Epithelial cell of prostate (primary cell): ENCODE data around the gene SEMA4D.

ENCODE experiments used
- DNase-seq: peaks from one replicate; pipeline ENCODE4 v3.0.0-alpha.2; 2011; ENCODE audit warnings: low read depth, low spot score
- H3K27ac ChIP-seq: fragments of 450-650 bp; 2 replicates; pipeline ENCODE4 v1.5.1; 2017; ENCODE audit warnings: mild to moderate bottlenecking

The SEMA4D gene

GRCh38 chr9:89505048-89505447 is 7.1 kb upstream of the SEMA4D start:
- no peak for DNase-seq
- H3K27ac ChIP-seq: no peak overlapping the region

GRCh38 chr9:89502671-89503070 is 4.8 kb upstream of the SEMA4D start:
- H3K27ac ChIP-seq: no peak overlapping the region
- DNase-seq: no peak

GRCh38 chr9:89502038-89502601 is 4.2 kb upstream of the SEMA4D start:
- DNase-seq: no peak

GRCh38 chr9:89501311-89501898 is 3.5 kb upstream of the SEMA4D start:
- no peak for DNase-seq
- no peak overlapping the region for H3K27ac ChIP-seq

More at GRCh38 chr9:89502038-89502601, 4.2 kb upstream of the SEMA4D start:
- no peak overlapping the region for H3K27ac ChIP-seq

- DNase-seq: no peak
- no peak overlapping the region for H3K27ac ChIP-seq
Measured at GRCh38 chr9:89500008-89500407, 2.1 kb upstream of the SEMA4D start.

- DNase-seq: no peak
- no peak overlapping the region for H3K27ac ChIP-seq
Measured at GRCh38 chr9:89498852-89499480, 1.1 kb upstream of the SEMA4D start.

- no peak overlapping the region for H3K27ac ChIP-seq
- DNase-seq: no peak
Measured at GRCh38 chr9:89497257-89497963, 503 bp downstream of the SEMA4D start.

GRCh38 chr9:89496645-89497256 is 1.2 kb downstream of the SEMA4D start:
- H3K27ac ChIP-seq: no peak overlapping the region
- DNase-seq: no peak

GRCh38 chr9:89495824-89496560 is 1.9 kb downstream of the SEMA4D start:
- no peak overlapping the region for H3K27ac ChIP-seq

GRCh38 chr9:89494199-89494598 is 3.7 kb downstream of the SEMA4D start:
- DNase-seq: no peak
- no peak overlapping the region for H3K27ac ChIP-seq

More at GRCh38 chr9:89495824-89496560, 1.9 kb downstream of the SEMA4D start:
- DNase-seq: no peak

- no peak overlapping the region for H3K27ac ChIP-seq
Measured at GRCh38 chr9:89493671-89494070, 4.2 kb downstream of the SEMA4D start.

GRCh38 chr9:89493181-89493580 is 4.7 kb downstream of the SEMA4D start:
- no peak for DNase-seq
- H3K27ac ChIP-seq: no peak overlapping the region

More at GRCh38 chr9:89493671-89494070, 4.2 kb downstream of the SEMA4D start:
- no peak for DNase-seq

- no peak for DNase-seq
- no peak overlapping the region for H3K27ac ChIP-seq
Measured at GRCh38 chr9:89492586-89492985, 5.3 kb downstream of the SEMA4D start.

- no peak overlapping the region for H3K27ac ChIP-seq
- DNase-seq: no peak
Measured at GRCh38 chr9:89491694-89492093, 6.2 kb downstream of the SEMA4D start.

- DNase-seq: no peak
- H3K27ac ChIP-seq: no peak overlapping the region
Measured at GRCh38 chr9:89489548-89490530, 8.1 kb downstream of the SEMA4D start.

GRCh38 chr9:89488936-89489335 is 9.0 kb downstream of the SEMA4D start:
- DNase-seq: no peak
- no peak overlapping the region for H3K27ac ChIP-seq

- no peak overlapping the region for H3K27ac ChIP-seq
- no peak for DNase-seq
Measured at GRCh38 chr9:89488131-89488530, 9.8 kb downstream of the SEMA4D start.

GRCh38 chr9:89486681-89487080 is 11.2 kb downstream of the SEMA4D start:
- DNase-seq: no peak
- H3K27ac ChIP-seq: no peak overlapping the region
